ENCODE data around the gene WDR17. TPM values are rescaled to one million over a fixed set of nuclear protein-coding genes. Genes with fewer than 3 reads are reported as not detected.

Gene WDR17
- total and polyA plus RNA-seq, 4 experiments from 2014 or later = 0.20 to 0.42 (median 0.26) TPM; not detected in 1

GRCh38 chr4:176189891-176190795 is 124.5 kb downstream of the WDR17 start:
- H3K27ac ChIP-seq (ENCODE audit: low read depth, low read length) = no peak overlapping the region
- Mint-ChIP-seq H3K27me3 (peaks cover 26 to 50% of the 10 kb centered on the region in 2 donors), H3K9me3 (no peaks in the 10 kb centered on the region), H3K27ac (no peak overlapping the region), H3K4me3 (no peak overlapping the region), H3K36me3 (no peaks in the 10 kb centered on the region), H3K4me1 (peaks cover 0 to 4% (median 2%) of the 10 kb centered on the region in 4 donors)
- peaks cover 6% of the 10 kb centered on the region for H3K4me1 ChIP-seq (ENCODE audit: insufficient read depth, low read length)
- H3K36me3 ChIP-seq (ENCODE audit: insufficient read depth, low read length) = no peaks in the 10 kb centered on the region
- H3K9me3 ChIP-seq (ENCODE audit: control insufficient read depth in 1 of 2, low read length in 2 of 2) = no peaks in the 10 kb centered on the region
- no peak for DNase-seq
- H3K27me3 ChIP-seq (ENCODE audit: insufficient read depth, low read length) = peaks cover 13% of the 10 kb centered on the region
- intact Hi-C loops (cut with micrococcal nuclease) = loop anchor here (10.0 kb wide), 1 partner anchor 1255 kb away; the partner anchor contains the start of gene AGA
- H3K4me3 ChIP-seq (ENCODE audit: low read length in 2 of 2) = no peak overlapping the region
- ChIA-PET CTCF (ENCODE audit: partially characterized antibody) (no interaction called here), POLR2A (ENCODE audit: partially characterized antibody) (no interaction called here)

GRCh38 chr4:176191974-176192373 is 126.3 kb downstream of the WDR17 start:
- ChIA-PET POLR2A (ENCODE audit: partially characterized antibody) (no interaction called here), CTCF (ENCODE audit: partially characterized antibody) (no interaction called here)
- Mint-ChIP-seq H3K27ac (no peak overlapping the region), H3K27me3 (peaks cover 22 to 45% of the 10 kb centered on the region in 2 donors), H3K4me1 (peaks cover 5 to 12% (median 10%) of the 10 kb centered on the region in 4 donors), H3K36me3 (peaks cover 0 to 5% of the 10 kb centered on the region in 2 donors), H3K4me3 (no peak overlapping the region), H3K9me3 (no peaks in the 10 kb centered on the region)
- DNase-seq = no peak
- peaks cover 13% of the 10 kb centered on the region for H3K27me3 ChIP-seq (ENCODE audit: insufficient read depth, low read length)
- H3K4me1 ChIP-seq (ENCODE audit: insufficient read depth, low read length) = peaks cover 13% of the 10 kb centered on the region
- intact Hi-C loops (cut with micrococcal nuclease) = loop anchor here (10.0 kb wide), 1 partner anchor 1253 kb away; the partner anchor contains the start of gene AGA
- no peak overlapping the region for H3K4me3 ChIP-seq (ENCODE audit: low read length in 2 of 2)
- H3K9me3 ChIP-seq (ENCODE audit: control insufficient read depth in 1 of 2, low read length in 2 of 2) = no peaks in the 10 kb centered on the region
- H3K36me3 ChIP-seq (ENCODE audit: insufficient read depth, low read length) = no peaks in the 10 kb centered on the region
- no peak overlapping the region for H3K27ac ChIP-seq (ENCODE audit: low read depth, low read length)

GRCh38 chr4:176193126-176193525 is 127.5 kb downstream of the WDR17 start:
- Mint-ChIP-seq H3K27me3 (peaks cover 22 to 42% of the 10 kb centered on the region in 2 donors), H3K4me3 (no peak overlapping the region), H3K9me3 (no peaks in the 10 kb centered on the region), H3K4me1 (peaks cover 5 to 12% (median 10%) of the 10 kb centered on the region in 4 donors), H3K27ac (no peak overlapping the region), H3K36me3 (peaks cover 0 to 5% of the 10 kb centered on the region in 2 donors)
- H3K4me3 ChIP-seq (ENCODE audit: low read length in 2 of 2) = no peak overlapping the region
- no peaks in the 10 kb centered on the region for H3K36me3 ChIP-seq (ENCODE audit: insufficient read depth, low read length)
- ChIA-PET CTCF (ENCODE audit: partially characterized antibody) (no interaction called here), POLR2A (ENCODE audit: partially characterized antibody) (no interaction called here)
- H3K9me3 ChIP-seq (ENCODE audit: control insufficient read depth in 1 of 2, low read length in 2 of 2) = no peaks in the 10 kb centered on the region
- peaks cover 13% of the 10 kb centered on the region for H3K27me3 ChIP-seq (ENCODE audit: insufficient read depth, low read length)
- H3K27ac ChIP-seq (ENCODE audit: low read depth, low read length) = no peak overlapping the region
- peaks cover 13% of the 10 kb centered on the region for H3K4me1 ChIP-seq (ENCODE audit: insufficient read depth, low read length)
- no peak for DNase-seq
- intact Hi-C loops (cut with micrococcal nuclease) = loop anchor here (10.0 kb wide), 1 partner anchor 1252 kb away; the partner anchor contains the start of gene AGA

- Histone ChIP-seq H3K4me1 (ENCODE audit: insufficient read depth, low read length) (peaks cover 13% of the 10 kb centered on the region), H3K36me3 (ENCODE audit: insufficient read depth, low read length) (no peaks in the 10 kb centered on the region), H3K27me3 (ENCODE audit: insufficient read depth, low read length) (peaks cover 10% of the 10 kb centered on the region), H3K4me3 (ENCODE audit: low read length in 2 of 2) (no peak overlapping the region), H3K9me3 (ENCODE audit: control insufficient read depth in 1 of 2, low read length in 2 of 2) (no peaks in the 10 kb centered on the region), H3K27ac (ENCODE audit: low read depth, low read length) (no peak overlapping the region)
- no peaks in the 10 kb centered on the region for H3K9me3 Mint-ChIP-seq
- H3K27me3 Mint-ChIP-seq = peaks cover 22 to 38% of the 10 kb centered on the region in 2 donors
- H3K36me3 Mint-ChIP-seq = peaks cover 0 to 5% of the 10 kb centered on the region in 2 donors
- DNase-seq = peak in 1 of 5 donors; percentile 38
- ChIA-PET POLR2A (ENCODE audit: partially characterized antibody) (no interaction called here), CTCF (ENCODE audit: partially characterized antibody) (no interaction called here)
- intact Hi-C loops (cut with micrococcal nuclease) = loop anchor here (2.0 to 10.0 kb wide), 2 partner anchors 129 to 1251 kb away; partner anchors contain the start of genes AGA and WDR17
- peak overlapping the region in 2 of 8 donors; percentile 11 to 17 for H3K4me3 Mint-ChIP-seq
- H3K27ac Mint-ChIP-seq = peak overlapping the region in 1 of 7 donors; percentile 32
- H3K4me1 Mint-ChIP-seq = peaks cover 5 to 12% (median 10%) of the 10 kb centered on the region in 4 donors
Measured at GRCh38 chr4:176193938-176194337, 128.3 kb downstream of the WDR17 start.

GRCh38 chr4:176195184-176195978 is 129.7 kb downstream of the WDR17 start, which contains the start of gene SPATA4:
SPATA4 (minus strand) TSS chr4:176195585; CDS start chr4:176195562, 23 bp downstream.
- peak within 1 kb of the TSS; percentile 86 to 96 (median 90) for H3K4me3 Mint-ChIP-seq
- peaks cover 0 to 5% of the 10 kb centered on the region in 2 donors for H3K36me3 Mint-ChIP-seq
- Histone ChIP-seq H3K36me3 (ENCODE audit: insufficient read depth, low read length) (no peaks in the 10 kb centered on the region), H3K4me1 (ENCODE audit: insufficient read depth, low read length) (peaks cover 13% of the 10 kb centered on the region), H3K4me3 (ENCODE audit: low read length in 2 of 2) (peak within 1 kb of the TSS; percentile 66 to 68), H3K9me3 (ENCODE audit: control insufficient read depth in 1 of 2, low read length in 2 of 2) (no peaks in the 10 kb centered on the region), H3K27me3 (ENCODE audit: insufficient read depth, low read length) (peaks cover 10% of the 10 kb centered on the region), H3K27ac (ENCODE audit: low read depth, low read length) (no peak within 1 kb of the TSS)
- DNase-seq = peak; percentile 89 to 94 (median 91)
- intact Hi-C loops (cut with micrococcal nuclease) = loop anchor here (1.0 to 10.0 kb wide), 5 partner anchors 125 to 1912 kb away; partner anchors contain the start of genes AGA, CEP44, FBXO8 and NEIL3
- peaks cover 19 to 29% of the 10 kb centered on the region in 2 donors for H3K27me3 Mint-ChIP-seq
- ChIA-PET CTCF (ENCODE audit: partially characterized antibody) (interaction anchor here (1.1 kb wide), 2 partner anchors 129 to 136 kb away, joined by 3 to 4 read pairs; no protein-coding TSS in a partner anchor), POLR2A (ENCODE audit: partially characterized antibody) (interaction anchor here (0.9 to 2.5 kb wide), 4 partner anchors 125 to 1247 kb away, joined by 5 to 20 read pairs (median 6); partner anchors contain the start of gene SPCS3)
- no peaks in the 10 kb centered on the region for H3K9me3 Mint-ChIP-seq
- H3K4me1 Mint-ChIP-seq = peaks cover 5 to 12% (median 10%) of the 10 kb centered on the region in 4 donors
- peak within 1 kb of the TSS; percentile 82 to 95 (median 90) for H3K27ac Mint-ChIP-seq

GRCh38 chr4:176198316-176198903 is 132.8 kb downstream of the WDR17 start:
- no peaks in the 10 kb centered on the region for H3K9me3 Mint-ChIP-seq
- H3K9me3 ChIP-seq (ENCODE audit: control insufficient read depth in 1 of 2, low read length in 2 of 2) = no peaks in the 10 kb centered on the region
- H3K4me1 ChIP-seq (ENCODE audit: insufficient read depth, low read length) = peaks cover 13% of the 10 kb centered on the region
- H3K27me3 Mint-ChIP-seq = peaks cover 8 to 14% of the 10 kb centered on the region in 2 donors
- no peaks in the 10 kb centered on the region for H3K36me3 ChIP-seq (ENCODE audit: insufficient read depth, low read length)
- peaks cover 5 to 12% (median 10%) of the 10 kb centered on the region in 4 donors for H3K4me1 Mint-ChIP-seq
- CTCF ChIA-PET (ENCODE audit: partially characterized antibody) = no interaction called here
- no peak overlapping the region for H3K4me3 Mint-ChIP-seq
- no peak overlapping the region for H3K4me3 ChIP-seq (ENCODE audit: low read length in 2 of 2)
- H3K27me3 ChIP-seq (ENCODE audit: insufficient read depth, low read length) = peaks cover 10% of the 10 kb centered on the region
- POLR2A ChIA-PET (ENCODE audit: partially characterized antibody) = no interaction called here
- no peak overlapping the region for H3K27ac ChIP-seq (ENCODE audit: low read depth, low read length)
- no peak overlapping the region for H3K27ac Mint-ChIP-seq
- peaks cover 0 to 5% of the 10 kb centered on the region in 2 donors for H3K36me3 Mint-ChIP-seq
- intact Hi-C loops (cut with micrococcal nuclease) = loop anchor here (5.0 to 10.0 kb wide), 2 partner anchors 1109 to 1246 kb away; partner anchors contain the start of genes AGA and NEIL3
- DNase-seq = no peak

Data from CD4-positive, alpha-beta memory T cell (primary cell).